CD14-positive monocyte (primary cell): ENCODE data around the gene ZNF697. TPM values are rescaled to one million over a fixed set of nuclear protein-coding genes. Genes with fewer than 3 reads are reported as not detected.

Experiments
- DNase-seq, 3 donors: peaks; one replicate each; pipeline ENCODE4 v3.0.0-alpha.2; 2011 to 2022
- H2AFZ ChIP-seq: 2 replicates; pipeline ENCODE4 v1.6.0; 2012; ENCODE audit warnings: mild to moderate bottlenecking, low read depth, low read length, inconsistent platforms; ENCODE audit not compliant: insufficient read depth, poor library complexity, severe bottlenecking
- H3K27ac ChIP-seq, 2 donors: 1 replicate in 1 of 2; 2 replicates in 1 of 2; pipeline ENCODE4 v1.5.1; 2012 to 2013; ENCODE audit warnings: low read length in 2 of 2, control low read depth in 1 of 2, inconsistent platforms in 1 of 2, low read depth in 1 of 2, mild to moderate bottlenecking in 1 of 2
- H3K27me3 ChIP-seq, 2 donors: one replicate each; pipeline versions ENCODE4 v1.6.0 to v1.6.1; 2011 to 2013; ENCODE audit warnings: low read length in 2 of 2; ENCODE audit not compliant: control insufficient read depth in 2 of 2, insufficient read depth in 2 of 2
- H3K36me3 ChIP-seq, 2 donors: replicated peaks in 1 of 2; 1 replicate in 1 of 2; 2 replicates in 1 of 2; pipeline versions ENCODE4 v1.5.1 to v1.6.1; 2012 to 2013; ENCODE audit warnings: low read length in 2 of 2, control low read depth in 1 of 2, inconsistent platforms in 1 of 2, mild to moderate bottlenecking in 1 of 2; ENCODE audit not compliant: insufficient read depth in 2 of 2, control insufficient read depth in 1 of 2
- H3K4me1 ChIP-seq, 2 donors: 1 replicate in 1 of 2; 2 replicates in 1 of 2; pipeline versions ENCODE4 v1.5.1 to v1.6.1; 2012 to 2013; ENCODE audit warnings: low read length in 2 of 2, control low read depth in 1 of 2, inconsistent platforms in 1 of 2, mild to moderate bottlenecking in 1 of 2, moderate library complexity in 1 of 2; ENCODE audit not compliant: insufficient read depth in 2 of 2, control insufficient read depth in 1 of 2
- H3K4me2 ChIP-seq: replicated peaks from 2 replicates; pipeline ENCODE3; 2012; ENCODE audit warnings: low read length, moderate library complexity, mild to moderate bottlenecking; ENCODE audit not compliant: poor library complexity, severe bottlenecking; ENCODE audit errors: extremely low read depth
- H3K4me3 ChIP-seq, 3 experiments: fragments of 200-600 bp in 1 of 3; sonication (generic) in 1 of 3; replicated peaks in 1 of 3; 1 replicate in 2 of 3; 2 replicates in 1 of 3; pipeline ENCODE4 v1.5.1; 2011 to 2013; ENCODE audit warnings: low read length in 3 of 3, mild to moderate bottlenecking in 3 of 3, control low read depth in 2 of 3, low read depth in 2 of 3, inconsistent platforms in 1 of 3, moderate library complexity in 1 of 3
- H3K79me2 ChIP-seq: 2 replicates; pipeline ENCODE4 v1.6.0; 2012; ENCODE audit warnings: mild to moderate bottlenecking, control low read depth, inconsistent platforms, low read length, moderate library complexity; ENCODE audit not compliant: insufficient read depth
- H3K9ac ChIP-seq: 2 replicates; pipeline ENCODE4 v1.6.0; 2017; ENCODE audit warnings: low read length, mild to moderate bottlenecking; ENCODE audit not compliant: insufficient read depth, poor library complexity, severe bottlenecking
- H3K9me3 ChIP-seq, 2 donors: replicated peaks in 1 of 2; 1 replicate in 1 of 2; 2 replicates in 1 of 2; pipeline versions ENCODE4 v1.5.1 to v1.6.1; 2012 to 2013; ENCODE audit warnings: low read length in 2 of 2, control low read depth in 1 of 2; ENCODE audit not compliant: control insufficient read depth in 1 of 2, insufficient read depth in 1 of 2
- H4K20me1 ChIP-seq: 2 replicates; pipeline ENCODE4 v1.6.0; 2012; ENCODE audit warnings: mild to moderate bottlenecking, low read length, control low read depth, moderate library complexity; ENCODE audit not compliant: insufficient read depth
- H3K27ac Mint-ChIP-seq, 7 donors: one replicate each; pipeline ENCODE4 v1.8.0; 2020; ENCODE audit warnings: mild to moderate bottlenecking in 7 of 7, mixed read lengths in 7 of 7, moderate library complexity in 6 of 7, inconsistent platforms in 2 of 7
- H3K27me3 Mint-ChIP-seq, 3 donors: one replicate each; pipeline ENCODE4 v1.8.0; 2021 to 2022; ENCODE audit warnings: low read depth in 3 of 3, mild to moderate bottlenecking in 3 of 3, mixed read lengths in 3 of 3, moderate library complexity in 3 of 3, inconsistent platforms in 1 of 3
- H3K36me3 Mint-ChIP-seq, 2 donors: one replicate each; pipeline ENCODE4 v1.8.0; 2020; ENCODE audit warnings: mixed read lengths in 2 of 2, inconsistent platforms in 1 of 2, mild to moderate bottlenecking in 1 of 2
- H3K4me1 Mint-ChIP-seq: one replicate; pipeline ENCODE4 v1.8.0; 2020; ENCODE audit warnings: mild to moderate bottlenecking, mixed read lengths
- H3K4me3 Mint-ChIP-seq, 2 donors: one replicate each; pipeline ENCODE4 v1.8.0; 2020; ENCODE audit warnings: mild to moderate bottlenecking in 2 of 2, mixed read lengths in 2 of 2, moderate library complexity in 1 of 2
- H3K9me3 Mint-ChIP-seq, 7 donors: one replicate each; pipeline ENCODE4 v1.8.0; 2020 to 2022; ENCODE audit warnings: mixed read lengths in 7 of 7, mild to moderate bottlenecking in 6 of 7, moderate library complexity in 6 of 7, inconsistent platforms in 2 of 7
- WGBS: methylation state at CpG from one replicate; pipeline ENCODE4 v1.1.5; 2013; ENCODE audit warnings: missing lambda C conversion rate; ENCODE audit not compliant: insufficient coverage; 5-methylcytosine and 5-hydroxymethylcytosine counted together
- intact Hi-C, 2 donors: fragments of 100-400 bp; cut with micrococcal nuclease; formaldehyde crosslinking; loops; one replicate each; pipeline versions ENCODE4 v1.15.0 to v1.15.1; 2023
- polyA plus RNA-seq, 3 donors: library from polyadenylated mRNA; depleted of rRNA in 1 of 3; unstranded in 2 of 3; stranded (reverse) in 1 of 3; fragments of 300-500 nt in 2 of 3; fragments of >200 nt in 1 of 3; fragmentation: Illumina TruSeq in 2 of 3; gene quantifications; 1 replicate in 2 of 3; 2 replicates in 1 of 3; pipeline ENCODE4 v1.2.3, GENCODE V29; 2012 to 2021
- TF ChIP-seq, protein P1 (sequence below): fragments of 200-600 bp; IDR thresholded peaks from one replicate; pipeline ENCODE4 v1.8.0; 2022; ENCODE audit warnings: antibody characterized with exemption, mild to moderate bottlenecking

ZNF697 gene
- polyA plus RNA-seq, 3 donors, result 0.37 to 3.1 (median 0.49) TPM

DNA sequence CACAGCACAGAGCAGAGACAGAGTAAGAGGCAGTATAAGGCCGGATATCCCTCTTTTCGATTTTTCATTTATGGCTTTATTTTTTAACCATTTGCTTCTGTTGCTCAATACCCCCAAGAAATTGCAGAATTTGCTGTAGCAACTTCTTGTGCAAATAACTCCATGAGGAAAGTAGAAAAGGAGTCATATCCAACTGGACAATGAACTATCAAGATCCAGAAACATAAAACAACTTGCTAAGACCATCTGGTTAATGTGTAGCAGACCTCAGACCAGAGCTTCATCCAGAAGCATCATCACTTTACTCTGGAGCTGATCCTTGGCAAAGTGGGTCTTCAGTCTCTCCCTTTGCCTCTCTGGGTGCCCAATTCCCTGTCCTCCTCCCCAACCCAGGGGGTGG is 45.9 kb downstream of the ZNF697 start:
- Histone ChIP-seq H3K36me3 (no peaks in the 10 kb centered on the region), H3K79me2 (no peaks in the 10 kb centered on the region), H3K9me3 (no peaks in the 10 kb centered on the region), H3K4me2 (no peak overlapping the region), H3K27me3 (no peaks in the 10 kb centered on the region), H2AFZ (no peak overlapping the region), H3K9ac (no peak overlapping the region), H3K4me3 (no peak overlapping the region), H3K4me1 (peaks cover 37 to 45% of the 10 kb centered on the region in 2 donors), H4K20me1 (no peaks in the 10 kb centered on the region), H3K27ac (peak overlapping the region in 1 of 2 donors; percentile 23)
- TF ChIP-seq, protein P1, sequence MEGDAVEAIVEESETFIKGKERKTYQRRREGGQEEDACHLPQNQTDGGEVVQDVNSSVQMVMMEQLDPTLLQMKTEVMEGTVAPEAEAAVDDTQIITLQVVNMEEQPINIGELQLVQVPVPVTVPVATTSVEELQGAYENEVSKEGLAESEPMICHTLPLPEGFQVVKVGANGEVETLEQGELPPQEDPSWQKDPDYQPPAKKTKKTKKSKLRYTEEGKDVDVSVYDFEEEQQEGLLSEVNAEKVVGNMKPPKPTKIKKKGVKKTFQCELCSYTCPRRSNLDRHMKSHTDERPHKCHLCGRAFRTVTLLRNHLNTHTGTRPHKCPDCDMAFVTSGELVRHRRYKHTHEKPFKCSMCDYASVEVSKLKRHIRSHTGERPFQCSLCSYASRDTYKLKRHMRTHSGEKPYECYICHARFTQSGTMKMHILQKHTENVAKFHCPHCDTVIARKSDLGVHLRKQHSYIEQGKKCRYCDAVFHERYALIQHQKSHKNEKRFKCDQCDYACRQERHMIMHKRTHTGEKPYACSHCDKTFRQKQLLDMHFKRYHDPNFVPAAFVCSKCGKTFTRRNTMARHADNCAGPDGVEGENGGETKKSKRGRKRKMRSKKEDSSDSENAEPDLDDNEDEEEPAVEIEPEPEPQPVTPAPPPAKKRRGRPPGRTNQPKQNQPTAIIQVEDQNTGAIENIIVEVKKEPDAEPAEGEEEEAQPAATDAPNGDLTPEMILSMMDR, result no peak
- H3K27ac Mint-ChIP-seq, result peak overlapping the region in 3 of 7 donors; percentile 19 to 37 (median 37)
- WGBS, result no CpG with 5 or more reads among the region's 2 CpGs
- no peak for DNase-seq
- peaks cover 0 to 2% (median 0%) of the 10 kb centered on the region in 7 donors for H3K9me3 Mint-ChIP-seq
- intact Hi-C loops, result no loop called here
- H3K4me3 Mint-ChIP-seq, result no peak overlapping the region
- H3K4me1 Mint-ChIP-seq, result peaks cover 46% of the 10 kb centered on the region
- peaks cover 0 to 4% of the 10 kb centered on the region in 2 donors for H3K36me3 Mint-ChIP-seq
- peaks cover 0 to 3% (median 0%) of the 10 kb centered on the region in 3 donors for H3K27me3 Mint-ChIP-seq

DNA sequence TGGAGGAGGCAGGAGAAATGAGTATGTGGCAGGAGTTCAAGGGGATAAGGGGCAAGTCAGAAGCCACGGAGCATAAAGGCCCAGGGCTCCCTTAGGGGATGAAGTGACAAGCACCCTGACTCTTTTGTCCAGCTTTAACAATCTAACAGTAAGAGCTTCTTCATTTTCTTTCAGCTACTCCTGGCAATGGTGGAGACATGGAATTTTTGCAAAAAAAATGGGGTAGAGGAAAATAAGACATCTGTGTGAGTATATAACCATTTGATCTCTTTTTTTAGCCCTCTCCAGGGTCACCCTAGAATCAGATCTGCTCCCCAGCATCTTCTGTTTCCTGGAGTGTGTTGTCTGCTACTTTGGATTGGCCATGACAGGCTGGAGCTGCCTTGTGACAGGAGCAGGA is 47.1 kb downstream of the ZNF697 start:
- H4K20me1 ChIP-seq, result no peaks in the 10 kb centered on the region
- H3K4me1 ChIP-seq, result peaks cover 25 to 33% of the 10 kb centered on the region in 2 donors
- no peaks in the 10 kb centered on the region for H3K36me3 ChIP-seq
- TF ChIP-seq, protein P1, result no peak
- H3K27ac Mint-ChIP-seq, result no peak overlapping the region
- no peak overlapping the region for H3K4me2 ChIP-seq
- no peak overlapping the region for H3K27ac ChIP-seq
- intact Hi-C loops, result no loop called here
- WGBS, result no CpG with 5 or more reads among the region's 1 CpG
- DNase-seq, result no peak
- H2AFZ ChIP-seq, result no peak overlapping the region
- H3K27me3 ChIP-seq, result no peaks in the 10 kb centered on the region
- peaks cover 0 to 3% (median 0%) of the 10 kb centered on the region in 3 donors for H3K27me3 Mint-ChIP-seq
- H3K4me3 ChIP-seq, result no peak overlapping the region
- H3K4me3 Mint-ChIP-seq, result no peak overlapping the region
- H3K79me2 ChIP-seq, result no peaks in the 10 kb centered on the region
- H3K9me3 Mint-ChIP-seq, result peaks cover 0 to 2% (median 0%) of the 10 kb centered on the region in 7 donors
- H3K4me1 Mint-ChIP-seq, result peaks cover 34% of the 10 kb centered on the region
- no peak overlapping the region for H3K9ac ChIP-seq
- no peaks in the 10 kb centered on the region for H3K9me3 ChIP-seq
- H3K36me3 Mint-ChIP-seq, result peaks cover 0 to 4% of the 10 kb centered on the region in 2 donors
